GM10847 (cell line): ENCODE measurements around the gene UBTD1.

ENCODE experiments used
- POLR2A ChIP-seq: IDR thresholded peaks from 2 replicates; pipeline ENCODE4 v1.6.1; 2011; ENCODE audit not compliant: insufficient read length; ENCODE audit errors: extremely low read depth

UBTD1 gene

DNA sequence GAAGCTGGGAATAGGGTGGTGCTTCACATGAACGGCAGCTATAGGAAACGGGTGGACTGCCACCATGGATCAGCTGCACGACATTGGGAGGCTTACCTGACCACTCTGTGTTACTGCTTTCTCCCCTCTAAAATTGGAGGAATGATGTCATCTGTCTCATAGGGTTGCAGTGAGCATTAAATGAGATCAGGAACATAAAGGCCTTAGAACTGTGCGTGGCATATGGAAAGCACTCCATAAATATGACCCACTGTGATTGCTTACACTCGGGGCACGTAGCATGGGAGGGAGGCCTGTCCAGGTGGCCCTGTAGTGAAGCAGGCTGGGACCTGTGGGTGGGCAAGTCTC, 100.5 kb downstream of the UBTD1 start:
- no peak for TF ChIP-seq POLR2A

DNA sequence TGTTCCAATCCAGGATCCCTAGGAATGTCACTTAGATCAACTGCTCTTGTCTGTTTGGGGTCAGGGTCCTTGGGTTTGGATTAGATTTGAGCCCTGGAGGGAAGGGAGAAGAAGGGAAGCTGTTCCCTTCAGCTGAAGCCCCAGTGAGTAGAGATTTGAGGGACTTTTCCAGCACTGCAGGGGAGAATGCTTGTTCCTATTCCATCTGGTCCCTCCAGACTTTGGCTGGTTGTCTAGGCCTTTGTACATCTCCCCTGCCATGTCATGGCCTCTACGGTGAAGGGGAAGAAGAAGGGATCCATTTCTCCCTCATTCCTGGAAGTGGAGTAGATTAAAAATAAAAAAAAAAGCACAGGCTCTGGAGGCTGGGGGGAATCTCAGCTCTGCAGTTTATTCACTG, 101.9 kb downstream of the UBTD1 start:
- no peak for TF ChIP-seq POLR2A

DNA sequence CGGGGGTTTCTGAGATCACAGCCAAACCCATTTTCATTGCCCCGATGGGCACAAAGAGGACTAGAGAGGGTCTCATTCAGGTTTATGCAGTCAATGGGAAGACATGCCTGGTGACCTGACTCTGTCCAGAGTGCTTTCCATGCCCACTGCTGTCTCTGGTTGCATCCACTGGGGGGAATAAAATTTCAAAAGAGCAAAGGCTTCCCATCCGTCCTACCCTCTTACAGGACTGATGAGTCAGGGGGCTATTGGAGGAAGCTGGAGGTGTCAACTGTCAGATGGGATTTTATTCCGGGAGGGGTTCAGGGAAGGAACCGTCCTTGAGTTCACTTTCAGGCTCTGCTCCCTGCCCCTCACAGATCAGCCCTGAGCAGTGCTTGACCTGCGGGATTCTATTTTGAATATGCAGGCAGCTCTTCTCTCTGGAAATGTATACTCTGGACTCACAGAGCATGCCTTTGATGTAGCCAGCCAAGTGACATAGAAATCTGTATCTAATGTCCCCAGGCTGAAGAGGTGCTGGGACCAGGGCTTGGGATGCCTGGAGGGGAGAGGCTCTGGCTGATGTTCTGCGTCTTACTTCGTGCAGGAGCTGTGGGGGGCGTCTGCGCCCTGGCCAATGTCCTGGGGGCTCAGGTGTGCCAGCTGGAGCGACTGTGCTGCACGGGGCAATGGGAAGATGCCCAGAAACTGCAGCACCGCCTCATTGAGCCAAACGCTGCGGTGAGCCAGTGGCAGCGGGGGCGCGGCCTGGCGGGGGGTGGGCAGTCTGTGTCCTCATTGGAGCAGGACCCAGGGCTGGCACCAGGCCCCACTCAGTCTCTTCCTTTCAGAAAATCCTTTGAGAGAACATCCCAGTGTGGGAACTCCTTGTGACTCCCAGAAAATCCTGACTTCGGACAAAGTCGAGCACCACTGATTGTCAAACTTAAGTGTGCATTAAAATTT, 102.8 kb downstream of the UBTD1 start:
- no peak for TF ChIP-seq POLR2A

DNA sequence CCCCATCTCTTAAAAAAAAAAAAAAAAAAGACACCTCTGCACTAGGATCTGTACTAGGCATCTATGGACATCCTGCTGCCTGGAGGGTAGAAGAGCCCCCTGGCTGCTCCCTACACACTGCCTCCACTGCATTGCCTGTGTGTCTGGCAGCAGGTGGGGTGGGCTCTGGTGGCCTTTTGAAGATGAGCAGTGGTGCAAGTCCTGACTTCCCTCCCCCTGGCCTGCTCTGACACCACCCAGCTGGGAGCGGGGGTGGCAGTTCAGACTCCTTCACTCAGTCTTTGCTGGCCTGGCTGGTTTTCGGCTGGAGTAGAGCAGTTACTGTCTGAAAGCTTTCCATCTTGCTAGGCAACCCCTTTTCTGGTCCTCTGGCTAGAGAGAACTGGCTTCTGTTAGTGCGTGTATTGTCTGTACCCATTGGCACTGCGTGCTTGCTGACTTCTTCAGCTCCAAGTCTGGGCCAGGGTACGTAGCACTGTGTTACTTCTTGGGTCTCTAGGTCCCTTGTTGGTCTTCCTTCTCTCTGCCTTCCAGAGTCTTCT, 108.4 kb downstream of the UBTD1 start:
- TF ChIP-seq POLR2A: no peak

DNA sequence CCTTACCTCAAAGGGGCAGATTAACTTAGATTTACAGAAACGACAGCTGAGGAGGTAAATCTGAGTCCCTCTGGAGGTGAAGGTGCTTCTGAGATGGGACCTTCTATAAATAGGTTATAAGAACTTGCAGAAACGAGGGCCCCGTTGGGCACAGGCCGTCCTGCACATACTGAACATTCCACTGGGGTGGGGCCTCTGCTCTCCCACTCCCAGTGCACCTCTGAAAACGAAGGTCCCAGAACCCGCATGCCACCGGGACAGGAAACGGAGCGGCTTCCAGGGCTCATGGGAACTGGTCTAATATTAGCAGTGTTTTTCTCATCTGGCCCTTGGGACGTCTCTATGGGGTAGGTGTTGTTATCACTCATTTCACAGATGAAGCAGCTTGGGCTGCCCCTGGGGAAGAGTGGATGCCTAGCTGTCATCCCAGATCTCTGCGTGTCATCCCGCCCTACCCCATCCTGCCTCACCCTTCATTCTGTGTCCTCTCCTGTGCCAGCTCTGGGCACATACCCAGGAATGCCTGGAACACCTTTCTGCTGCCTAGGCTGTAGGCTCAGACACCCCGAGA, 110.4 kb downstream of the UBTD1 start:
- no peak for TF ChIP-seq POLR2A

DNA sequence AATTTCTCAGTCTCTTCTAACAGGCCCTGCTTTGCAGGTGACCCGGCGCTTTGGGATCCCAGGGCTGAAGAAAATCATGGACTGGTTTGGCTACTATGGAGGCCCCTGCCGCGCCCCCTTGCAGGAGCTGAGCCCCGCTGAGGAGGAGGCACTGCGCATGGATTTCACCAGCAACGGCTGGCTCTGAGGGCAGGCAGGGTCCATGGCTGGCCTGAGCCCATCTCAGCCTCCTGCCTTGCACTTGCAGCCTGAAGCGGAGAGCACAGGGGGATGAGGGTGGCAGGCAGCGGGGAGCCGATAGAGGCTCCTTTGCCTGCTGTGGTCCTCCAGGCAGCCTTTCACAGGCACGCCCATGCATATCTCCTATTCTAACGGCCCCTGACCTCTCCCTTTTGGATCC, 112.7 kb downstream of the UBTD1 start:
- no peak for TF ChIP-seq POLR2A

DNA sequence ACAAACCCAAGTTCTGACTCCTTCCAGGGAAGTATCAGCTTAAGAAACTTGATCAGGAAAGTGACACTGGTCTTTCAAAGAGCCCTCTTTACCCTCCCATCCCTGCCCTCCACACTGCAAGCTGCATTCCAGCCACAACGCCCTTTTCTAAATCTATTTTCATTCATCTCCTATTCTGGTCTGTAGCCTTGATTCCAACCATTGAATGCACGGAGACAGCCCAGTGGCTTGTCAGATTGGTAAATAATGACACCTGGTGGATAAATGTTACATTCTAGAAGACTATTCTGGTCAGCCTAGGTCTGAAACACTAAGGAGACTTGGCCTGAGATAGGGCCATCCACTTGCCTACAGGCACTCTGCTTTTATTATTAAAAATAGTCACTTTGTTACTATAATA, 113.7 kb downstream of the UBTD1 start:
- no peak for TF ChIP-seq POLR2A

DNA sequence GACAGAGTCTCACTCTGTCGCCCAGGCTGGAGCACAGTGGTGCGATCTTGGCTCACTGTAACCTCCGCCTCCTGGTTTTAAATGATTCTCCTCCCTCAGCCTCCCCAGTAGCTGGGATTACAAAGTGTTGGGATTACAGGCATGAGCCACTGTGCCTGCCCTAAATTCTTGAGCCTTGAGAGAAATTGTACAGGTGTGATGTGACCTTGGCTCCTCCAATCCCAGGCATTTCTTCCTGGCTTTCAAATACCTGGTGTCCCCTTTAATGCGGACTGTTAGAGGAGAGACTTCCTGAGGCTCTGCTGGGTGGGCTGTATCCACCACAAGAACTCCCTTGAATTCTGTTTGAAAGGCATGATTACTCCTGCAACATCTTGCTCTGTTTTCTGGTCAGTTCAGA, 119.6 kb downstream of the UBTD1 start:
- no peak for TF ChIP-seq POLR2A

DNA sequence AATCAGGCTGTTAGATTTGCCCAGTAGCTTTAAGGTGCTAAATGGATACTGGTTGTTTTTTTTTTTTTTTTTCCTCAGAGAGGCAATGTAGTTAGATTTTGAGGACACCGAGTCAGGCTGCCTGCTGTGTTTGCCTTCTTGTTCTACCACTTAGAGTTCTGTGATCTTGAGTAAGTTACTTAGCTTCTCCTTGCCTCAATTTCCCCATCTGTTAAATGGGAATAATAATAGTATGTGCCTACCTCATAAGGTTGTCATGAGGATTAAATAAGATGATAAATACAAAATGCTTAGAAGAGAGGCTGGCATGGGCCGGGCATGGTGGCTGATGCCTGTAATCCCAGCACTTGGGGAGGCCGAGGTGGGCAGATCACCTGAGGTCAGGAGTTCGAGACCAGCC, 120.0 kb downstream of the UBTD1 start:
- TF ChIP-seq POLR2A: no peak
